Testis (tissue), 3 donors: ENCODE results near the gene MLH1. TPM values are rescaled to one million over a fixed set of nuclear protein-coding genes. Genes with fewer than 3 reads are reported as not detected.

Experiments used
- DNase-seq: peaks from one replicate; pipeline ENCODE4 v3.0.0-alpha.2; 2019
- H3K27ac ChIP-seq, 2 donors: fragments of 200-600 bp; sonication (generic); one replicate each; pipeline ENCODE4 v1.5.1; 2019
- H3K27me3 ChIP-seq: fragments of 200-600 bp; sonication (generic); one replicate; pipeline ENCODE4 v1.5.1; 2019
- H3K36me3 ChIP-seq: fragments of 200-600 bp; sonication (generic); one replicate; pipeline ENCODE4 v1.5.1; 2017; ENCODE audit warnings: low read depth; ENCODE audit errors: missing control alignments
- H3K4me1 ChIP-seq: fragments of 200-600 bp; sonication (generic); one replicate; pipeline ENCODE4 v1.5.1; 2019
- H3K4me3 ChIP-seq, 2 donors: fragments of 200-600 bp; sonication (generic); one replicate each; pipeline ENCODE4 v1.5.1; 2017 to 2019
- H3K9me3 ChIP-seq: fragments of 200-600 bp; sonication (generic); one replicate; pipeline ENCODE4 v1.5.1; 2017
- POLR2A ChIP-seq: fragments of 450-650 bp; IDR thresholded peaks from one replicate; pipeline ENCODE4 v1.6.1; 2017; ENCODE audit warnings: antibody characterized with exemption, mild to moderate bottlenecking, moderate library complexity
- WGBS, 2 donors: methylation state at CpG; one replicate each; pipeline ENCODE4 v1.1.5; 2018; 5-methylcytosine and 5-hydroxymethylcytosine counted together
- intact Hi-C: fragments of 100-400 bp; cut with DNase I; formaldehyde crosslinking; loops from one replicate; pipeline ENCODE4 v1.15.1; 2023; ENCODE audit warnings: low total_unique reads
- polyA plus RNA-seq: library from polyadenylated mRNA; stranded (reverse); fragments of 350-450 nt; fragmentation: Illumina TruSeq; extraction: RNeasy Lipid Tissue Mini Kit (QIAGEN cat#74804); gene quantifications from one replicate; pipeline ENCODE4 v1.2.3, GENCODE V29; 2014; ENCODE audit warnings: low read depth, low replicate concordance; ENCODE audit not compliant: insufficient read depth
- total RNA-seq, 2 donors: library from RNA; depleted of rRNA; stranded (reverse); fragments of >200 nt; gene quantifications; one replicate each; pipeline ENCODE4 v1.2.3, GENCODE V29; 2016
- TF ChIP-seq, protein P1 (sequence below), 3 experiments: fragments of 450-650 bp in 2 of 3; fragments of 200-600 bp in 1 of 3; sonication (generic) in 1 of 3; IDR thresholded peaks; one replicate each; pipeline ENCODE4 v1.5.1; 2016 to 2019; ENCODE audit warnings: antibody characterized with exemption in 3 of 3, mild to moderate bottlenecking in 2 of 3, moderate library complexity in 1 of 3

MLH1 gene
- total and polyA plus RNA-seq, 3 donors from 2014 or later = 57.1 to 90.2 (median 64.4) TPM

DNA sequence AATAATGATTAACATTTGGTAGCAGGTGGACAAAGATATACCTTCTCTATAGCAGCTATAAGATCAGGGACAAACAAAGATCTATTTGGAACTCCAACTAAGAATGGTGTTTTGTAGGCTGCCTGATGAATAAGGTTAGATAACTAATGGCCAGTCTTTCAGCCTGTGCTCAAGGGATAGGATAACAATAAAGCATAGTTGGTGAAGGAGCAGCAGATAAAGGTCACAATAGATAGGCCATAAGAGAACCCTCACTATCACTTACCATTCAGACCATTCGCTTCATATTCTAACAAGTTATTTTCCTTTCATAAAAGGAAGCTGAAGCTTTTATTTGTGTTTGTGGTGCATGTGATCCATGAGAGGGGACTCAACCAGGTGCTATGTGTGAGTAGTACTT lies 20.2 kb upstream of the MLH1 start:
- Histone ChIP-seq H3K4me3 (no peak overlapping the region), H3K9me3 (no peaks in the 10 kb centered on the region), H3K27ac (no peak overlapping the region), H3K36me3 (no peaks in the 10 kb centered on the region), H3K27me3 (no peaks in the 10 kb centered on the region), H3K4me1 (no peaks in the 10 kb centered on the region)
- intact Hi-C loops = no loop called here
- TF ChIP-seq, protein P1, sequence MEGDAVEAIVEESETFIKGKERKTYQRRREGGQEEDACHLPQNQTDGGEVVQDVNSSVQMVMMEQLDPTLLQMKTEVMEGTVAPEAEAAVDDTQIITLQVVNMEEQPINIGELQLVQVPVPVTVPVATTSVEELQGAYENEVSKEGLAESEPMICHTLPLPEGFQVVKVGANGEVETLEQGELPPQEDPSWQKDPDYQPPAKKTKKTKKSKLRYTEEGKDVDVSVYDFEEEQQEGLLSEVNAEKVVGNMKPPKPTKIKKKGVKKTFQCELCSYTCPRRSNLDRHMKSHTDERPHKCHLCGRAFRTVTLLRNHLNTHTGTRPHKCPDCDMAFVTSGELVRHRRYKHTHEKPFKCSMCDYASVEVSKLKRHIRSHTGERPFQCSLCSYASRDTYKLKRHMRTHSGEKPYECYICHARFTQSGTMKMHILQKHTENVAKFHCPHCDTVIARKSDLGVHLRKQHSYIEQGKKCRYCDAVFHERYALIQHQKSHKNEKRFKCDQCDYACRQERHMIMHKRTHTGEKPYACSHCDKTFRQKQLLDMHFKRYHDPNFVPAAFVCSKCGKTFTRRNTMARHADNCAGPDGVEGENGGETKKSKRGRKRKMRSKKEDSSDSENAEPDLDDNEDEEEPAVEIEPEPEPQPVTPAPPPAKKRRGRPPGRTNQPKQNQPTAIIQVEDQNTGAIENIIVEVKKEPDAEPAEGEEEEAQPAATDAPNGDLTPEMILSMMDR (IDR thresholded peaks at IDR 0.05) = no peak
- TF ChIP-seq POLR2A = no peak
- 83 to 89% methylated on average over 1 of the region's 1 CpG for WGBS, 2 donors
- no peak for DNase-seq

DNA sequence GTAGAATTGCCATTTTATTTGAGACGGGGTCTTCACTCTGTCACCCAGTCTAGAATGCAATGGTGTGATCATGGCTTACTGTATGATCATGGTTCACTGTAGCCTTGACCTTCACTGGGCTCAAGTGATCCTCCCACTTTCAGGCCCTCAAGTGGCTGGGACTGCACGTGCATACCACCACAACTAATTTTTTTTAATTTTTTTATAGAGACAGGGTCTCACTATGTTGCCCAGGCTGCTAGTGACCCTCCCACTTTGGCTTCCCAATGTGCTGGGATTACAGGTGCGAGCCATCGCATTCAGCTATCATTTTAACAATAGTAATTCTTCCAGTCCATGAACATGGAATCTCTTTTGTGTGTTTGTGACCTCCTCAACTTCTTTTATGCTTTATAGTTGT lies 12.3 kb upstream of the MLH1 start:
- H3K36me3 ChIP-seq = no peaks in the 10 kb centered on the region
- TF ChIP-seq POLR2A = no peak
- TF ChIP-seq, protein P1 (IDR thresholded peaks at IDR 0.05) = no peak
- no peaks in the 10 kb centered on the region for H3K27me3 ChIP-seq
- H3K4me3 ChIP-seq = no peak overlapping the region
- 88 to 94% methylated on average over 4 of the region's 4 CpGs for whole genome bisulfite sequencing, 2 donors
- no peaks in the 10 kb centered on the region for H3K4me1 ChIP-seq
- no peaks in the 10 kb centered on the region for H3K9me3 ChIP-seq
- intact Hi-C loops = no loop called here
- no peak for DNase-seq
- H3K27ac ChIP-seq = no peak overlapping the region

DNA sequence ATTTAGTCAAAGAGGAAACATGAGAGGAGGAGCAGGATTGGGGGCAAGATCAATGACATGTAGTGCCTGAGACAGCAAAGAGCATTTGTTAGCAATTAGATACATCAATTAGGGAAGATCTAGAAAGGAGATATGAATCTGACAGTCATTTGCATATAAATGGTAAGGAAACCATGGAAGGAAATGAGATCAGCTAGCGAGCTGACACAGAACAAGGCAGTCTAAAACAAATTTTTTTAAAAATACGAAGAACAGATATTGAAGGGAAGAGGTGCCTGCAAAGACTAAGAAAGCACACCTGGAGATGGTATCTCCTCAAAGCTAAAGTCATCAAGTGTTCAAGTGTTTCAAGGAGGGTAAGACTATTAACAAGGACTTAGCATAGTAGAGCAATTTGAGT lies 5.0 kb upstream of the MLH1 start:
- 81 to 89% methylated on average over 2 of the region's 2 CpGs for WGBS, 2 donors
- no peak overlapping the region for H3K27ac ChIP-seq
- no peaks in the 10 kb centered on the region for H3K27me3 ChIP-seq
- H3K4me1 ChIP-seq = peaks cover 21% of the 10 kb centered on the region
- no peak for DNase-seq
- no peaks in the 10 kb centered on the region for H3K36me3 ChIP-seq
- H3K4me3 ChIP-seq = no peak overlapping the region
- intact Hi-C loops = no loop called here
- TF ChIP-seq, protein P1 (IDR thresholded peaks at IDR 0.05) = no peak
- TF ChIP-seq POLR2A = no peak
- H3K9me3 ChIP-seq = no peaks in the 10 kb centered on the region

DNA sequence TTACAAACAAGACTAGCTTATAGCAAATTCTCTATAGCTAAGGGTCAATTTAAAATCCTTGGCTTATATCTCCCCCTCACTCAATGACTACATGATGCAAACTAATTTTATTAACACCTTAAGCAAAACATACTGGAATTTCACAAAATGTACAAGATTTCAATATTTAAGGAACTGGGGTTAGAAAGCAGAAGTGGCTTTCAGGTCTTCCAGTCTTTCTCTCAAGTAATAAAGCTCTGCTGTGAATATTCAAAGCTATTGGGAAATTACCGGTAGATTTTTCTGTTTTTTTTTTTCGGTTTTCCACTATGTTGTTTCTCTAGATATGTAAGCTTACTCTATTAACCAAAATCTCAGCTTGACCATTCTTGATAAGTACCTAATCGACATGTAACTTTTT lies 4.3 kb upstream of the MLH1 start:
- WGBS, 2 donors = 71 to 79% methylated on average over 3 of the region's 3 CpGs
- Histone ChIP-seq H3K9me3 (no peaks in the 10 kb centered on the region), H3K27ac (no peak overlapping the region), H3K4me3 (no peak overlapping the region), H3K36me3 (no peaks in the 10 kb centered on the region), H3K27me3 (no peaks in the 10 kb centered on the region), H3K4me1 (peaks cover 21% of the 10 kb centered on the region)
- DNase-seq = no peak
- intact Hi-C loops = no loop called here
- no peak for TF ChIP-seq POLR2A
- TF ChIP-seq, protein P1 (IDR thresholded peaks at IDR 0.05) = no peak

DNA sequence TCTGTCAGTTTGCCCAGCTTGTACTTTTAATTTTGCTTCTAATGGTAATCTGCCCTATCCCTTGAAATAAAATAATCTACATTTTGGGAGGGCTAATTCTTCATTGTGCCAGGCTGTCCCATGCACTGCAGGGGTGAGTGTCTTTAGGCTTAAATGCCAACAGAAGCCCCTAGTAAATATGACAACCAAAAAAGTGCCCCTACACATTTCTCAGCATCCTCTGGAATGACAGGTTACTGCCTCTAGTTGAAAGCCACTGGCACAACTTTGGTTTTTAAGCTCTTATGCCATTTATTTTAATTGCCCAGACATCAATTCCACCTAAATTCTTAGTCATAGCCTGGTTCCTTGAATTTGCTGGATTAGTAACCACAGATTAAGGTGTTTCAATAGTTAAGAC lies 3.8 kb upstream of the MLH1 start:
- Histone ChIP-seq H3K27me3 (no peaks in the 10 kb centered on the region), H3K36me3 (no peaks in the 10 kb centered on the region), H3K4me3 (no peak overlapping the region), H3K9me3 (no peaks in the 10 kb centered on the region), H3K4me1 (peaks cover 21% of the 10 kb centered on the region), H3K27ac (no peak overlapping the region)
- intact Hi-C loops = no loop called here
- TF ChIP-seq, protein P1 (IDR thresholded peaks at IDR 0.05) = no peak
- no peak for TF ChIP-seq POLR2A
- no peak for DNase-seq
